Prostate gland (tissue), 2 donors: ENCODE results near the gene RGS21.

Source experiments
- CTCF ChIP-seq, 4 experiments: fragments of 200-600 bp in 2 of 4; fragments of 450-650 bp in 2 of 4; sonication (generic) in 2 of 4; IDR thresholded peaks; 1 replicate in 3 of 4; 2 replicates in 1 of 4; pipeline ENCODE4 v1.5.1; 2016 to 2019; ENCODE audit warnings: antibody characterized with exemption in 4 of 4, mild to moderate bottlenecking in 2 of 4, moderate library complexity in 2 of 4
- POLR2A ChIP-seq: fragments of 450-650 bp; IDR thresholded peaks from one replicate; pipeline ENCODE4 v1.6.1; 2016; ENCODE audit warnings: antibody characterized with exemption, mild to moderate bottlenecking
- POLR2AphosphoS5 ChIP-seq: sonication (generic); formaldehyde crosslinking; IDR thresholded peaks from one replicate; pipeline ENCODE4 v1.6.1; 2017; ENCODE audit warnings: antibody characterized with exemption

GRCh38 chr1:192274588-192274987, 42.2 kb upstream of the RGS21 start:
- TF ChIP-seq CTCF (IDR thresholded peaks at IDR 0.05) = no peak
- no peak for TF ChIP-seq POLR2A
- no peak for TF ChIP-seq POLR2AphosphoS5
